Ovary (tissue), 3 donors: ENCODE results near the gene KIF7.

Experiments
- CTCF ChIP-seq, 3 donors: fragments of 450-650 bp in 2 of 3; fragments of 200-600 bp in 1 of 3; IDR thresholded peaks; one replicate each; pipeline versions ENCODE4 v1.5.1 to v1.8.0; 2016 to 2022; ENCODE audit warnings: antibody characterized with exemption in 3 of 3, mild to moderate bottlenecking in 1 of 3
- POLR2A ChIP-seq: fragments of 450-650 bp; IDR thresholded peaks from one replicate; pipeline ENCODE4 v1.6.1; 2017; ENCODE audit warnings: antibody characterized with exemption, mild to moderate bottlenecking, moderate library complexity
- donor health status: DM: no; HTN: no; CAD: no.

- no peak for TF ChIP-seq CTCF (IDR thresholded peaks at IDR 0.05)
- TF ChIP-seq POLR2A, result no peak
These were observed 41.1 kb downstream of the KIF7 start for GRCh38 chr15:89614164-89614563.
